Muscle of arm (tissue), 12 donors: ENCODE measurements around the gene DNAJC1. TPM values are rescaled to one million over a fixed set of nuclear protein-coding genes. Genes with fewer than 3 reads are reported as not detected.
"Not testable (repeated sequence)": the region's sequence is repeated elsewhere in the genome, so short reads cannot be mapped to it uniquely, and the experiment has no call there.

ENCODE experiments used
- DNase-seq: peaks from one replicate; pipeline ENCODE4 v3.0.0-alpha.2; 2013
- polyA plus RNA-seq, 12 donors: library from polyadenylated mRNA; unstranded; fragments of 120-200 nt; gene quantifications; one replicate each; pipeline ENCODE4 v1.2.1, GENCODE V29; 2013; ENCODE audit not compliant: insufficient read length in 12 of 12

The DNAJC1 gene
- polyA plus RNA-seq, 12 donors: 10.3 to 54.6 (median 12.1) TPM; not detected in 1

DNA sequence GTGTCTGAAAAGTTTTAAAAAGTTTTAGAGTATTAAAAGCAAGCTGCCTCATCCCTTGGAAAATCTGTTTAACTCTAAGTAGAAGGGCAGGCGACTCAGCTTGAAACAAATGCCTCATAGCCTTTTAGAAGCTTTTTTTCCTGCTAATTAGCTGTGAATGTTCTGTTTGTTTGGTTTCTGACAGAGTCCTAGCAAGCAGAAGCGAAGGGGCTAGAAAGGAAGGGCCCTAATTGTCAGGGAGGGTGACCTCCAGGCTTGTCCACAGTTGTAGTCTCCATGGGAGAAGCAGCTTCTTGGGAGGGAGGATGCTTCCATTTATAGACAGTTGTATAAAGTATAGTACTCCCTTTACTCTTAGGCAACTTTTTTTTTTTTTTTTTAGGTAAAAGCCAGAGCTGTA, 90.9 kb downstream of the DNAJC1 start:
- no peak for DNase-seq

GRCh38 chr10:21910798-21911197, 92.7 kb downstream of the DNAJC1 start:
- DNase-seq: no peak

DNA sequence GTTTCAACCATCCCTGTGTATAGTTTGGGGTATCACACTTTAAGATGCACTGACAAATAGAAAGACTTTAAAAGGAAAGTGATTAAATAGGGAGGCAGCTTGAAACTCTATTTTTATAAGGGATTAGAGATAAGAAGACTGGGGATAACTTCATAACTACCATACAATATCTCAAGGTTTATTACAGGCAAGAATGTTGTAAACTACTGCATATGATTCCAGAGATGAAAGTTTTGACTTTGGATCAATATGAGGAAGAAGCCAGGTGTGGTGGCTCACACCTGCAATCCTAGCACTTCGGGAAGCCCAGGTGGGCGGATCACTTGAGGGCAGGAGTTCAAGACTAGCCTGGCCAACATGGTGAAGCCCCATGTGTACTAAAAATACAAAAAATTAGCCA, 96.1 kb downstream of the DNAJC1 start:
- DNase-seq: no peak

- no peak for DNase-seq
Observed at GRCh38 chr10:21904930-21905329, 98.6 kb downstream of the DNAJC1 start.

- DNase-seq: no peak
Observed at GRCh38 chr10:21899736-21900135, 103.8 kb downstream of the DNAJC1 start.

GRCh38 chr10:21895932-21896331, 107.6 kb downstream of the DNAJC1 start:
- no peak for DNase-seq

GRCh38 chr10:21894648-21895342, 108.7 kb downstream of the DNAJC1 start:
- no peak for DNase-seq

DNA sequence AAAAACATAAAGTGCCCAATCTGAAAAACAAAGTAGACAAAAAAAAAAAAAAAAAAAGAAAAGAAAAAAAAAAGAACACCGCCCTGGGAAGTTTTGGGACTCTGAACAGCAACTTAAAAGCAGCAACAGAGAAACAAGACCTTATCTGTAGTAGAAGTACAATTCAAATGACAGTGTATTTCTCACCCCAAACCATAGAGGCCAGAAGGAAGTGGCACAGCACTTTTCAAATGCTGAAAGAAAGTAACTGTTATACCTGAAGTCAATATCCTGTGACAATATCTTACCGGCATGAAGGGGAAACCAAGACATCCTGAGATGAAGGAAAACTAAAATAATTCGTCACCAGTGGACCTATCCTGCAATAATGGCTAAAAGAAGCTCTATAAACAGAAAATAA, 112.1 kb downstream of the DNAJC1 start:
- DNase-seq: no peak

DNA sequence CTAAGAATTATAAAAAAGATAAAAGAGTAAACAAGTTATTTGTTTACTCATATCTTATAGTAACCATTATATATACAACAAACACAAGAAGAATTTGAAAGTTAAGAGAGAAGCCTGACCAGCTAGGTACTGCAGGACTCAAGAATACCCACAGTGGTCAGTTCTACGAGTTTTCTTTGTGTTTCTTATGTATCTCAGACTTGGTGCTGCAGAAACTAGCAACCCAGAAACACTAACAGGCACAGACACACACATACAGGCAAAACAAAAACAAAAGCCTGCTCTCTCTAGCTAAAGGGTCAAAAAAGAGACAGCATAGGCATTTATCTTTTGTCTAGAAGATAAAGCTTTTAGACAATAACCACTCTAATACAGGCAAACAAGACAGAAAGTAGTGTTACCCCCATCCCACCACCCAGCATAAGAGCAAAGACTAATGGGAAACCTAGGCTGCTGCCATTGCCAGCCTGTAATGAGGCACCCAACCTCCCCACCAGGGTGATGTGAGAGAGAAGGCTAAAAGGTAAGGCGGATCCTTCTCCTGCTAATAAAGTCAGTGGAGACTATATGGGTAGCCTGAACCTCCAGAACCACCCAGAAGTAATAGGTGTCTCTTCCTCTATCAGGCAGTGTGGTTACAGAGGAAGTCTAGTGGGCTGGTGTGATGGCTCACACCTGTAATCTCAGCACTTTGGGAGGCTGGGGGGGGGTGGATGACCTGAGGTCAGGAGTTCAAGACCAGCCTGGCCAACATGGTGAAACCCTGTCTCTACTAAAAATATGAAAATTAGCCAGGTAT, 113.9 kb downstream of the DNAJC1 start:
- DNase-seq: no peak

DNA sequence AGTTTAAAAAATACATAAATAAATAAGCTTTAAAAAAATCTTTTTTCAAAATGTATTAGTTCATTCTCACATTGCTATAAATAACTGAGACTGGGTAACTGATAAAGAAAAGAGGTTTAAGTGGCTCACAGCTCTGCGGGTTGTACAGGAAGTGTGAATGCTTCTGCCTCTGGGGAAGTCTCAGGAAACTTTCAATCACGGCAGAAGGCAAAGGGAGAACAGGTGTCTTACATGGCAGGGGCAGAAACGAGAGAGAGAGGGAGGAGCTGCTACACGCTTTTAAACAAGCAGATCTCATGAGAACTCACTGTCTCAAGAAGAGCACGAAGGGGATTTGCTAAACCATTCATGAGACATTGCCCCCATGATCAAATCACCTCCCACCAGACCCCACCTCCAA, 114.6 kb downstream of the DNAJC1 start:
- no peak for DNase-seq

DNA sequence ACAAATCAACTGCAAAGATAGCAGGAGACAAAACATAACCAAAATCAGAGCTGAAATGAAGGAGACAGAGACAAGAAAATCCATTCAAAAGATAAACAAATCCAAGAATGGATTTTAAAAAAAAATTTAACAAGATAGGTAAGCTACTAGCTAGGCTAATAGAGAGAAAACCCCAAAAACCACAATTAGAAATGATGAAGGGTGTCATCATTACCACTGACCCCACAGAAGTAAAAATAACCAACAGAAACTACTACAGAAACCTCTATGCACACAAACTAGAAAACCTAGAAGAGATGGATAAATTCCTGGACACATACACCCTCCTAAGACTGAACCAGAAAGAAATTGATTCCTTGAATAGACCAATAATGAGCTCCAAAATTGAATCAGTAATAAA, 117.6 kb downstream of the DNAJC1 start:
- DNase-seq: no peak

DNA sequence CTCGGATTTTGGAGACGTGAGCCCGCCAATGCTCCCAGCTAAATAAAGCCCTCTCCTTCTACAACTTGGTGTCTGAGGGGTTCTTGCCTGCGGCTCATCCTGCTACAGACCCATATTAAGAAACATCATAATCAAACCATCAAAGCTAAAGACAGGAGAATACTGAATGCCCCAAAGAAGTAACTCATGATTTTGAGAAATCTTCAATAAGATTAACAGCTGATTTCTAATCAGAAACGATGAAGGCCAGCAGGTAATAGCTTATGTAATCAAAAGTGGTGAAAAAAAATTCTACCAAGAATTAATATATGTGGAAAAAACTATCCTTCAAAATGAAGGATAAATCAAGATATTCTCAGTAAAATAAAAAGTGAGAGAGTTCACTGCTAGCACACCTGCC, 130.3 kb downstream of the DNAJC1 start:
- DNase-seq: no peak

- DNase-seq: not testable (repeated sequence)
Observed at GRCh38 chr10:21872771-21873170, 130.8 kb downstream of the DNAJC1 start.

- DNase-seq: no peak
Observed at GRCh38 chr10:21870849-21871248, 132.7 kb downstream of the DNAJC1 start.

GRCh38 chr10:21869087-21869486, 134.4 kb downstream of the DNAJC1 start:
- not testable (repeated sequence) for DNase-seq

DNA sequence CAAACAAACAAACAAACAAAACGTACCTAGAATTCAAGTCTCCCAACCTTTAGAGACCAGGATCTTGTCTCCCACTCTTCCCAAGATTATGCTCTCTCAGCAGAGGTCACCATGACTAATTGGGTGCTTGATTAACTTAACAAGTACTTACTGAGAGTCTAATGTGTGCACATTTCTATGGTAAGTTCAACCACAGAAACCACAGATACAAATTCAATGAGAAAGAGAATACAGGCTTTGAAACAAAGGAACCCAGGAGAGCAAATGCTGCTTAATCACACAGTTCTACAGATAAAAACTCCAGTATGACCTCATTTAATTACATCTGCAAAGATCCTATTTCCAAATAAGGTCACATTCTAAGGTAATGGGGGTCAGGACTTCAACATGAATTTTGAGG, 142.8 kb downstream of the DNAJC1 start:
- DNase-seq: no peak

DNA sequence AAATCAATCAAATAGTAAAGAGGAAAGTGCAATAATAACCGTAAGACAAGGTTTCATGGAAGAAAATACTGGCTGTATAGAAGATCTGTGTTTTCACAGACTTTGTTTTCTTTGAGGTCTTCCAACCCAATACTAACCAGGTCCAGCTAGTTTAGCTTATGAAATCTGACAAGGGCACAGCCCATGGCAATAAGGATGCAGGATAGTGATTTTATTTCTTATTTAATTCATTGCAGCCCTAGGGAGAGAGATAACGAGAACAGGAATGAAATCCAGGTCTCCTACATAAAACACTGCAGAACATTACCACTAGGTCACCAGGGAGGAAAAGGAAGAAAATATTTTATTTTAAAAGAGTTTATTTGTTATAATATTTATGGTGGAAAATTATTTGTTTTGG, 145.1 kb downstream of the DNAJC1 start:
- no peak for DNase-seq

- DNase-seq: no peak
Observed at GRCh38 chr10:21849607-21850006, 153.9 kb downstream of the DNAJC1 start.

- DNase-seq: no peak
Observed at GRCh38 chr10:21843645-21844044, 159.9 kb downstream of the DNAJC1 start.

GRCh38 chr10:21841273-21841672, 162.3 kb downstream of the DNAJC1 start:
- DNase-seq: not testable (repeated sequence)

- DNase-seq: not testable (repeated sequence)
Observed at GRCh38 chr10:21837487-21837886, 166.0 kb downstream of the DNAJC1 start.

DNA sequence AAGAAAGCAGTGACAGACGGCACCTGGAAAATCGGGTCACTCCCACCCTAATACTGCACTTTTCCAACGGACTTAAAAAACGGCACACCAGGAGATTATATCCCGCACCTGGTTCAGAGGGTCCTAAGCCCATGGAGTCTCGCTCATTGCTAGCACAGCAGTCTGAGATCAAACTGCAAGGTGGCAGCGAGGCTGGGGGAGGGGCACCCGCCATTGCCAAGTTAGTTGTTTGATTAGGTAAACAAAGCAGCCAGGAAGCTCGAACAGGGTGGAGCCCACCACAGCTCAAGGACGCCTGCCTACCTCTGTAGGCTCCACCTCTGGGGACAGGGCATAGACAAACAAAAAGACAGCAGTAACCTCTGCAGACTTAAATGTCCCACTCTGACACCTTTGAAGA, 169.0 kb downstream of the DNAJC1 start:
- DNase-seq: not testable (repeated sequence)

- DNase-seq: no peak
Observed at GRCh38 chr10:21832821-21833130, 170.8 kb downstream of the DNAJC1 start.
